Endothelial cell of umbilical vein (primary cell): ENCODE results near the gene ATOSB.

Experiments used
- EZH2 ChIP-seq: IDR thresholded peaks from 2 replicates; pipeline ENCODE4 v1.6.1; 2012; ENCODE audit warnings: borderline replicate concordance, low read depth, mild to moderate bottlenecking, moderate library complexity, low read length, inconsistent platforms; ENCODE audit not compliant: severe bottlenecking
- FOS ChIP-seq: IDR thresholded peaks from 2 replicates; pipeline ENCODE4 v1.6.1; 2011; ENCODE audit warnings: mild to moderate bottlenecking, low read length, moderate library complexity, borderline replicate concordance; ENCODE audit not compliant: insufficient read depth
- MYC ChIP-seq: IDR thresholded peaks from one replicate; pipeline ENCODE4 v1.6.1; 2011; ENCODE audit warnings: mild to moderate bottlenecking, low read depth, low read length
- POLR2A ChIP-seq: IDR thresholded peaks from 2 replicates; pipeline ENCODE4 v1.6.1; 2012; ENCODE audit warnings: low read depth, mild to moderate bottlenecking, control low read depth, low read length
- TF ChIP-seq, protein P1 (sequence below), 2 donors: IDR thresholded peaks; 1 replicate in 1 of 2; 2 replicates in 1 of 2; pipeline ENCODE4 v1.5.1; 2011; ENCODE audit warnings: low read length in 2 of 2, mild to moderate bottlenecking in 2 of 2, moderate library complexity in 2 of 2, control low read depth in 1 of 2, inconsistent platforms in 1 of 2, low read depth in 1 of 2; ENCODE audit not compliant: insufficient read depth in 1 of 2; ENCODE audit errors: extremely low read depth in 1 of 2
- TF ChIP-seq, protein P2 (sequence below): IDR thresholded peaks from 2 replicates; pipeline ENCODE4 v1.6.1; 2011; ENCODE audit not compliant: insufficient read depth, insufficient read length

DNA sequence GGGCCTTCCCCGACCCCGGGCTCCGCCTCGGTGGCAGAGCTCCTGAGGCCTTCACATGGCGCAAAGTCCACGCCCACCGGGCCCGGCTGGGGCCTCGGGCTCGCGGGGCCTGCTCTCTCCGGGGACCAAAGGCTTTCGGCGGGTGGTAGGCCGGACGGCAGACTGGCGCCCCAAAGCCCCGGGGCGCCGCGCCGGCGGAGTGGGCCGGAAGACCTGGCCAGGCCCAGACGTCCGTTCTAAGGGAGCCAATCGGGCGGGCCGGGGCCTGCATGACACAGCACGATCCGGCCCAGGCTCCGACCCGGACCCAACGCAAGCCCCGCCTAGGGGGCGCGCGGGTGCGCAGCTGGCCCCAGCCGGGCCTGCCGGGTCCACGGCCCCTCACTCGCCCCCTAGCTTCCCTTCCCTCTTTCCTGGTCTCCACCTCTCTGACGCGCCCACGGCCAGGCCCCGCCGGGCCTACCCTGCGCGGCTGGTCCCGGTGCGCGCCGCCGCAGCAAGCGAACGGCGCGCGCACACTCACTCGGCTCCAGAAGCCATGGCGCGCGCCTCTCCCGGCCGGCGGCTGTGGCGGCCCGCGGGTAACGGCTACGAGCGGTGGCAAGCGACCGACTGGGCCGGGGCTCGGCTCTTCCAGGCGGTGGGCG, 43.7 kb downstream of the ATOSB start:
- no peak for TF ChIP-seq EZH2
- TF ChIP-seq MYC, result no peak
- TF ChIP-seq, protein P1, sequence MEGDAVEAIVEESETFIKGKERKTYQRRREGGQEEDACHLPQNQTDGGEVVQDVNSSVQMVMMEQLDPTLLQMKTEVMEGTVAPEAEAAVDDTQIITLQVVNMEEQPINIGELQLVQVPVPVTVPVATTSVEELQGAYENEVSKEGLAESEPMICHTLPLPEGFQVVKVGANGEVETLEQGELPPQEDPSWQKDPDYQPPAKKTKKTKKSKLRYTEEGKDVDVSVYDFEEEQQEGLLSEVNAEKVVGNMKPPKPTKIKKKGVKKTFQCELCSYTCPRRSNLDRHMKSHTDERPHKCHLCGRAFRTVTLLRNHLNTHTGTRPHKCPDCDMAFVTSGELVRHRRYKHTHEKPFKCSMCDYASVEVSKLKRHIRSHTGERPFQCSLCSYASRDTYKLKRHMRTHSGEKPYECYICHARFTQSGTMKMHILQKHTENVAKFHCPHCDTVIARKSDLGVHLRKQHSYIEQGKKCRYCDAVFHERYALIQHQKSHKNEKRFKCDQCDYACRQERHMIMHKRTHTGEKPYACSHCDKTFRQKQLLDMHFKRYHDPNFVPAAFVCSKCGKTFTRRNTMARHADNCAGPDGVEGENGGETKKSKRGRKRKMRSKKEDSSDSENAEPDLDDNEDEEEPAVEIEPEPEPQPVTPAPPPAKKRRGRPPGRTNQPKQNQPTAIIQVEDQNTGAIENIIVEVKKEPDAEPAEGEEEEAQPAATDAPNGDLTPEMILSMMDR (IDR thresholded peaks at IDR 0.05; ENCODE audit: extremely low read depth in 1 of 2, insufficient read depth in 1 of 2, low read depth in 1 of 2, low read length in 2 of 2), result peak; percentile 25 to 65
- TF ChIP-seq, protein P2, sequence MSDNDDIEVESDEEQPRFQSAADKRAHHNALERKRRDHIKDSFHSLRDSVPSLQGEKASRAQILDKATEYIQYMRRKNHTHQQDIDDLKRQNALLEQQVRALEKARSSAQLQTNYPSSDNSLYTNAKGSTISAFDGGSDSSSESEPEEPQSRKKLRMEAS, result peak; percentile 10
- peak; percentile 51 for TF ChIP-seq POLR2A
- no peak for TF ChIP-seq FOS
